RWPE2 (cell line): ENCODE results near the gene PEX14.

Experiments
- ATAC-seq: fragments of 200-7000 bp; cut with Tn5 transposase; 3 replicates; pipeline ENCODE4 v1.9.1; 2021; ENCODE audit warnings: low read depth
- DNase-seq: peaks from one replicate; pipeline ENCODE4 v3.0.0-alpha.2; 2020; ENCODE audit warnings: low spot score
- H3K27ac ChIP-seq: fragments of 450-650 bp; 2 replicates; pipeline ENCODE4 v1.5.1; 2017; ENCODE audit warnings: mild to moderate bottlenecking; ENCODE audit not compliant: poor library complexity, severe bottlenecking
- H3K27me3 ChIP-seq: fragments of 250-450 bp; sonication (Bioruptor Pico); 2 replicates; pipeline ENCODE4 v1.5.1; 2021; ENCODE audit warnings: mild to moderate bottlenecking, moderate library complexity; ENCODE audit not compliant: insufficient read depth, poor library complexity, severe bottlenecking
- H3K36me3 ChIP-seq: fragments of 250-450 bp; sonication (Bioruptor Pico); 2 replicates; pipeline ENCODE4 v1.5.1; 2020; ENCODE audit warnings: low read depth, mild to moderate bottlenecking, moderate library complexity
- H3K4me1 ChIP-seq: fragments of 250-450 bp; sonication (Bioruptor Pico); 2 replicates; pipeline ENCODE4 v1.5.1; 2021; ENCODE audit warnings: mild to moderate bottlenecking, moderate library complexity; ENCODE audit not compliant: insufficient read depth, poor library complexity, severe bottlenecking
- H3K4me3 ChIP-seq: fragments of 250-450 bp; sonication (Bioruptor Pico); 2 replicates; pipeline ENCODE4 v1.5.1; 2021; ENCODE audit warnings: mild to moderate bottlenecking, moderate library complexity; ENCODE audit not compliant: severe bottlenecking
- H3K9me3 ChIP-seq: fragments of 250-450 bp; sonication (Bioruptor Pico); 2 replicates; pipeline ENCODE4 v1.5.1; 2021; ENCODE audit warnings: mild to moderate bottlenecking, moderate library complexity; ENCODE audit not compliant: severe bottlenecking
- CTCF ChIP-seq: fragments of 450-650 bp; IDR thresholded peaks from one replicate; pipeline ENCODE4 v1.5.1; 2017; ENCODE audit warnings: mild to moderate bottlenecking, moderate library complexity; ENCODE audit not compliant: poor library complexity, severe bottlenecking

PEX14 gene

DNA sequence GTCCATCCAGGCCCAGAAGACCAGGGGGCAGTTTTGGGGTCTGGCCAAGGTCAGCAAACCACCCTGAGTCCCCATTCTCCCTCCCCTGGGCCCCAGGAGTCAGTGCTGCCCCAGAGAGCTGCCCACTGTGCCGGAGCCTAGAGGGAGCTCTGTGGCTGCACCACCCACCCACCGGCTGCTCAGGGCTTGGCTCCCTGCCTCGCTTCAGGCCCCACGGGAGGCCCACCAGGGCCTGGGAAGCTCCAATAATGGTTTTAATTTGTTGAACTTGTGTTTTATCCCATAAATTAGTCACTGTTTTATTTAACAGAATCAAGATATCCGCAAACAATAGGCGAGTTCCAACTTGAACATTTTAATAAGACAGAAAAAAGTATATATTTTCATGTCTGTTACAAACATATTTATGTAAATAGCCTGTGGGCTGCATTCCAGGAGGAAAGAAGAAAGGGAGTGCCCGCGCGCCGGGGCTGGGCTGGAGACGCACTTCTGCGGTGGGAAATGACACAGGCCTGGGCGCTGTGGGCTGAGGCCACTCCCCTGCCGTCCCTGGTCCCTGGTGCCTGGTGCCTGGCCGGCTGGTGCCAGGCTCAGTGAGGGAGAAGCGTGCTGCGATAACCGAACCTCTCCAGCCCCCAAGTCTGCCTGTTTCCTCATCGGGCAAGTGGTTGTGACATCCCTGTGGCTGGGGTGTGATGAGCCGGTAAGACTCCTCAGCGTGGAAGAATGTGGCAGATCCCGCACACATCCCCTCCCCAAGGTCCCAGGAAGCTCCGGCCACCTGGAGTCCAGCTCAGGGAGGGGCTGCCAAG lies 160.5 kb downstream of the PEX14 start:
- Histone ChIP-seq H3K27me3 (no peaks in the 10 kb centered on the region), H3K27ac (peak overlapping the region; percentile 94), H3K9me3 (no peaks in the 10 kb centered on the region), H3K4me1 (peaks cover 27% of the 10 kb centered on the region), H3K4me3 (no peak overlapping the region), H3K36me3 (no peaks in the 10 kb centered on the region)
- peak; percentile 10 for TF ChIP-seq CTCF
- ATAC-seq (peak; percentile 76), DNase-seq (peak; percentile 88)

DNA sequence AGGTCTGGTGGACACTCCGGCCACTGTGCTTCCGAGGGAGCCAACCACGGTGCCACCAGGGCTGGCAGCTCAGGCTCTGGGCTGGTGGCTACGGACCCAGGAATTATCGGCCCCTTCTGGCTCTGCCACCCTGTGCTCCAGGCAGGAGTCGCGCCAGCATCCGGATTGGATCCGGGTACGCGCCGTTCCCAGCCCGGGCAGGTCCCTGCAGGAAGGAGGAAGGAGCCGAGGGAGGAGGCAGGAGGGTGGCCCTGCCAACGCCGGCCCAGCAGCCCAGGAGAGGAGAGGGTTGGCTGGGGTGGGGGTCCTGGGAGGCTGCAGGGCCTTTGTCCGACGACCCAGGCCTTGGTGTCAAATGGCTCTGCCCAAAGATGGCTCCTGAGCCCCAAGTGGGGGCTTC lies 161.2 kb downstream of the PEX14 start:
- H3K9me3 ChIP-seq = no peaks in the 10 kb centered on the region
- H3K27ac ChIP-seq = peak overlapping the region; percentile 94
- H3K36me3 ChIP-seq = no peaks in the 10 kb centered on the region
- no peak for TF ChIP-seq CTCF
- peak; percentile 60 for ATAC-seq
- H3K27me3 ChIP-seq = no peaks in the 10 kb centered on the region
- DNase-seq = no peak
- peaks cover 27% of the 10 kb centered on the region for H3K4me1 ChIP-seq
- no peak overlapping the region for H3K4me3 ChIP-seq

GRCh38 chr1:10637400-10637799 lies 162.7 kb downstream of the PEX14 start:
- peaks cover 27% of the 10 kb centered on the region for H3K4me1 ChIP-seq
- no peaks in the 10 kb centered on the region for H3K9me3 ChIP-seq
- DNase-seq (no peak), ATAC-seq (no peak)
- H3K36me3 ChIP-seq = no peaks in the 10 kb centered on the region
- no peak for TF ChIP-seq CTCF
- no peak overlapping the region for H3K4me3 ChIP-seq
- H3K27me3 ChIP-seq = no peaks in the 10 kb centered on the region
- peak overlapping the region; percentile 94 for H3K27ac ChIP-seq

GRCh38 chr1:10637834-10638558 lies 163.2 kb downstream of the PEX14 start:
- H3K4me1 ChIP-seq = peaks cover 27% of the 10 kb centered on the region
- H3K36me3 ChIP-seq = no peaks in the 10 kb centered on the region
- no peak for TF ChIP-seq CTCF
- H3K4me3 ChIP-seq = no peak overlapping the region
- no peaks in the 10 kb centered on the region for H3K9me3 ChIP-seq
- peak overlapping the region; percentile 94 for H3K27ac ChIP-seq
- DNase-seq = no peak
- ATAC-seq = no peak
- H3K27me3 ChIP-seq = no peaks in the 10 kb centered on the region
